ENCODE results near the gene EPS8.
"Not testable (repeated sequence)": the region's sequence is repeated elsewhere in the genome, so short reads cannot be mapped to it uniquely, and the experiment has no call there.

Gene EPS8

GRCh38 chr12:15757553-15758255 lies 31.5 kb downstream of the EPS8 start:
- TF ChIP-seq CTCF (conservative IDR thresholded peaks at IDR 0.05; ENCODE audit: low read depth, low read length), result no peak
- H3K4me3 ChIP-seq (ENCODE audit: low read length), result no peak overlapping the region
- DNase-seq (ENCODE audit: low read depth), result peak; percentile 66

- no peak for TF ChIP-seq CTCF (conservative IDR thresholded peaks at IDR 0.05; ENCODE audit: low read depth, low read length)
- H3K4me3 ChIP-seq (ENCODE audit: low read length), result no peak overlapping the region
Measured at GRCh38 chr12:15756822-15757221, 32.4 kb downstream of the EPS8 start.

DNA sequence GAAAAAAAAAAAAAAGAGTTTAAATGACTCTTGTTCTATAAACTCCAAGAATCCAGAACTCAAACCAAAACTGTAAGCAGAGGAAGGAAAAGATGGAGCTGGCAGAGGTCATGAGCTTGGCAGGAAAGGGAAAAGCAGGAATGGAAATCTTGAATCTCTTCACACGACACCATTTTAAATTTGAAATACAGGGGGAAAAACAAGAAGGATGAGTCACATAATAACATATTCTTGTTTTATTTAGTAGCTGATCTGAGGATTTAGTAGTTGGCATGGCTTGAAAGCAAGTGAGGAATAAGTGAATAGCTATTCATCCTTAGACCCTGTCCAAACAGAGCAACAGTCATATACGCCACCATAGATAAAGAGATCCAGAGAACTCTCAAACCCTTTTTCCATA lies 35.0 kb downstream of the EPS8 start:
- H3K4me3 ChIP-seq (ENCODE audit: low read length), result no peak overlapping the region
- no peak for DNase-seq (ENCODE audit: low read depth)
- TF ChIP-seq CTCF (conservative IDR thresholded peaks at IDR 0.05; ENCODE audit: low read depth, low read length), result no peak

More at GRCh38 chr12:15756822-15757221, 32.4 kb downstream of the EPS8 start:
- no peak for DNase-seq (ENCODE audit: low read depth)

DNA sequence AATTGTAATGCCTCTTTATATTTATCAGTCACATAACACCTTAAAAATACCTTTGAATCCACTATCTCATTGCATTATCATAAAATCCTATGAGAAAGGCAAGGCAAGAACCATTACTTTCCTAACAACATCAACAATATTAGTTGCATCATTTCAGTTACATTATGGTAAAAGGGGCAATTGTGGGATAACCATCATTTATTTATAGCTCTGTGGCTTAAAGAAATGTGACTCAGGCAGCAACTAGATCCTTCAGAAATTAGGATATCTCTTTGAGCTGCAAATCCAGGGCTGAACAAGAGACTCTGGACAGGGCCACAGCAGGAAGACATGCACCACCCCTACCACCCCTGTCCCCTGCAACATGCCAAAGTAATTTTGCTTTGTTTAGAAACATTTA lies 36.4 kb downstream of the EPS8 start:
- DNase-seq (ENCODE audit: low read depth), result no peak
- H3K4me3 ChIP-seq (ENCODE audit: low read length), result no peak overlapping the region

DNA sequence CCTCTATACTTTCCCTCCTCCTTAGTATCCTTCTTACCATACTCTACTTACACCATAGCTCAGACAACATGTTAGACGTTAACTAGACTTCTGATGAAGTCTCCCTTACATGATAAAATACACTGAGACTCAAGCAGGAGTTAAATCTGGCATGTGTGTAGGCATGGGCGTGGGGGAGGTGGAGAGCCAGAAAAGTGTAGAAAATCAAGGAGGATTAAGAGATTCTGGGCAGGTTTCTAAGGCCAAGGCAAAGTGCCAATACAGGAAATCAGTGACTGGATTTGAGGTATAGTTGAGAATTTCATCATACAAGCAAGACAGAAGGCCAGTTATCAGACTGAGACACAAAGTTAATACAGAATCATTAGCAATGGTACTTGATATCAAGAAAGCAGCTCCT lies 37.4 kb downstream of the EPS8 start:
- peak; percentile 90 for DNase-seq (ENCODE audit: low read depth)
- no peak for TF ChIP-seq CTCF (conservative IDR thresholded peaks at IDR 0.05; ENCODE audit: low read depth, low read length)

More for the DNA sequence above, 36.4 kb downstream of the EPS8 start:
- no peak for TF ChIP-seq CTCF (conservative IDR thresholded peaks at IDR 0.05; ENCODE audit: low read depth, low read length)

DNA sequence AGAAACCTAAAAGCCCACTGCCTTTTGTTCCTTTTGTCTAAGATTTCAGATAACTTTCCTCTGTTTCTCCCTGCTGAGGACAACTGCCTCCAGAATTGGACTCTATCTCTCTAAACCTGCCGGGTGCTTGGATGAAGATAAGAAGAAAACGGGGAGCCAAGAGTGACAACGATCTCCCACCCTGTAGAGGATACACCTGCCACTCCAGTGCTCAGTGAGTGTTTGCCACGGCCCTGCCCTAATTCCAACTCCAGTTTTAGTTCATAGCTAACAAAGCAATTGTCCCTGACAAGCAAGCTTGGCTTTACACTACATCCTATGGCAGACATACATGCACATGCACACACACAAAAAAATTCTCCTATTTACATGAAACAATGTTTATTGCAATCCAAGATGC lies 39.3 kb downstream of the EPS8 start:
- TF ChIP-seq CTCF (conservative IDR thresholded peaks at IDR 0.05; ENCODE audit: low read depth, low read length), result no peak
- no peak for DNase-seq (ENCODE audit: low read depth)
- H3K4me3 ChIP-seq (ENCODE audit: low read length), result no peak overlapping the region

More for the DNA sequence above, 37.4 kb downstream of the EPS8 start:
- no peak overlapping the region for H3K4me3 ChIP-seq (ENCODE audit: low read length)

DNA sequence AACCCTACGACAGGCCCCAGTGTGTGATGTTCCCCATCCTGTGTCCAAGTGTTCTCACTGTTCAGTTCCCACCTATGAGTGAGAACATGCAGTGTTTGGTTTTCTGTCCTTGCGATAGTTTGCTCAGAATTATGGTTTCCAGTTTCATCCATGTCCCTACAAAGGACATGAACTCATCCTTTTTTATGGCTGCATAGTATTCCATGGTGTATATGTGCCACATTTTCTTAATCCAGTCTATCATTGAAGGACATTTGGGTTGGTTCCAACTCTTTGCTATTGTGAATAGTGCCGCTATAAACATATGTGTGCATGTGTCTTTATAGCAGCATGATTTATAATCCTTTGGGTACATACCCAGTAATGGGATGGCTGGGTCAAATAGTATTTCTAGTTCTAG lies 47.3 kb downstream of the EPS8 start:
- DNase-seq (ENCODE audit: low read depth); H3K4me3 ChIP-seq (ENCODE audit: low read length): not testable (repeated sequence)

Measured in retinal pigment epithelial cell (primary cell).